Left renal cortex interstitium (tissue), 4 donors: ENCODE data around the gene SLC9A3. TPM values are rescaled to one million over a fixed set of nuclear protein-coding genes. Genes with fewer than 3 reads are reported as not detected.

Experiments used
- DNase-seq, 4 donors: peaks; one replicate each; pipeline ENCODE4 v3.0.0-alpha.2; 2013; ENCODE audit warnings: low read depth in 4 of 4, low spot score in 2 of 4, missing footprints in 1 of 4
- polyA plus RNA-seq, 4 donors: library from polyadenylated mRNA; unstranded; fragments of 120-200 nt; gene quantifications; one replicate each; pipeline ENCODE4 v1.2.1, GENCODE V29; 2013; ENCODE audit not compliant: insufficient read length in 4 of 4

The SLC9A3 gene
- polyA plus RNA-seq, 4 donors: 39.7 to 60.5 (median 52.2) TPM

DNA sequence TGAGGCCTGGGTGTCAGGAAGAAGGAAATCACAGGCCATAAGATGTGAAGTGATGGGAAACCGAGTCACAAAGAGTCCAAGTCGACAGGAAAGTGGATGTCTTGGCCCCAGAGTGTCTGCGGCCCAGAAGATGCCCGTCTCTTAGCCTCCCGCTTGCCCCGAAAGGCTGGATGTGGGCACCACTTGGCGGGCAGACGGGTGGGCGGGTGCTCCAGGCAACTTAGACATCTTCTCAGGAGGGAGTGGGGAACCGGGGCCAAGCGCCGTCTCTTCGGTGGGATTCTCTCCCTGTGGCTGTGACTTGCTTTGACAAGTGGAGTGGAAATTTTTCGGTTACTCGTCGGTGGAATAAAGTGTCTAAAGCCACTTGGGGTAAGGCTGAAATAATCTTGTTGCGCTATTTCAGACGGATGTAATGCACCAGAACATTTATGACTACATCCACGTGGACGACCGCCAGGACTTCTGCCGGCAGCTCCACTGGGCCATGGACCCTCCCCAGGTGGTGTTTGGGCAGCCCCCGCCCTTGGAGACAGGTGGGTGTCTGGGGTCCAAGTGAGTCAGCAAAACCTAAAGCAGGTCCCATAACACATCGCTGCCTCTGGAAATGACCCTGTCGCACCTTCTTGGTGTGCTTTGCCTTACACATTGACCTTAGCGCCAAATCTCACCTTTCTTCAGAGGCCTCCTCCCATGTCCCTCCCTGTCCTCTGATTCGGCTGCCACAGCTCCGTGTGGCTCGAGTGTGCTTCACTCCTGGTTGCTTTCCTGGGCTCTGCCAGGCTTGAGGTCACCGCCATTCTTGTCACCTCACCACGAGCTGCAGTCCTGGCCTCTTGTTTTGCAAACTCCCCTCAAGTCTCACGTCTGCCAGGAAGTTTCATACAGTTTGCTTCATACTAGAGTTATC, 101.7 kb downstream of the SLC9A3 start:
- DNase-seq: no peak

DNA sequence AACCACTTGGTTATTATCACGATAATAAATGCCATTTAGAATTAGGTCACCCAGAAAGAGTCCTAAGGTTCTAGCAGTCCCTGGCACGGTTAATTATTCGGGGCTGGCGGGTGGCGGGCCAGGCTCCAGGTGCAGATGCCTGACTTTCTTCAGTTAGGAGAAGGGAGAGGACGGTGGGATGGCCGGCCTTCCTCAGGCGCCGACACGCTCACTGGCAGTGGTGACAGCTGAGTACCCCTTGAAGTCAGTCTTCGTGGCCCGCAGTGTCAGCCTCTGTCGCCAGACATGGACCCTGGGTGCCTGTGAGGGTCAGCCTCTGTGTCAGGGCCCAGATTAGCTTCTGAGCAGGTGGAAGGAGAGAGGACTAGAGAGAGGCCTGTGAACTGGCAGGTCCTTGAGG, 102.3 kb downstream of the SLC9A3 start:
- DNase-seq: no peak

DNA sequence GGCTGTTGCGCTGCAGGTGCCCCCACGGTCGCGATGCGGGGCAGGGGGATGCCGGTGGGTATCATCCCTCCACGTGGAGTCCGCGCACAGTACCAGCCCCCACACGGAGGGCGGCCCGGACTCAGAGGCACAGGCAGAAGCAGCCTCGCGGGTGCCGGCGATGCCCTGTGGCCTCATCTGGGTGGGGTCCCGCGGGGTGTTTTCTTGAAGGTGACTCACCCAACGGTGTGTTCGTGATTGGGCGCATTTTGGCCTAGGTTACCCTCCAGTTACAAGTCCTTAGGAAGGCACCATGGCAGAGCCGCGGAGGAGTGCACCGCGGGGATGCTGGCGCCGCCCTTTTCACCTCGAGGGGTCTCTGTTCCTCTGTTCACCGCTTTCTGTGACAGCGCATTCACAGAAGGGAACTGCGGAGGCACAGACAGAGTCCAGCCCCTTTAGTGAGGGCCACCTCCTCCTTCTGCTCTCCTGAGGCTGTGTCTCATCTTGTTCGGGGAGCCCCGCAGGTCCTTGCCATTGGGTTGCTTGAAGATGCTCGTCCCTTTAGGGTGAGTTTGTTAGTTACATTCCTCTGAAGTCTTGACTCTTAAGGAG, 102.9 kb downstream of the SLC9A3 start:
- no peak for DNase-seq

DNA sequence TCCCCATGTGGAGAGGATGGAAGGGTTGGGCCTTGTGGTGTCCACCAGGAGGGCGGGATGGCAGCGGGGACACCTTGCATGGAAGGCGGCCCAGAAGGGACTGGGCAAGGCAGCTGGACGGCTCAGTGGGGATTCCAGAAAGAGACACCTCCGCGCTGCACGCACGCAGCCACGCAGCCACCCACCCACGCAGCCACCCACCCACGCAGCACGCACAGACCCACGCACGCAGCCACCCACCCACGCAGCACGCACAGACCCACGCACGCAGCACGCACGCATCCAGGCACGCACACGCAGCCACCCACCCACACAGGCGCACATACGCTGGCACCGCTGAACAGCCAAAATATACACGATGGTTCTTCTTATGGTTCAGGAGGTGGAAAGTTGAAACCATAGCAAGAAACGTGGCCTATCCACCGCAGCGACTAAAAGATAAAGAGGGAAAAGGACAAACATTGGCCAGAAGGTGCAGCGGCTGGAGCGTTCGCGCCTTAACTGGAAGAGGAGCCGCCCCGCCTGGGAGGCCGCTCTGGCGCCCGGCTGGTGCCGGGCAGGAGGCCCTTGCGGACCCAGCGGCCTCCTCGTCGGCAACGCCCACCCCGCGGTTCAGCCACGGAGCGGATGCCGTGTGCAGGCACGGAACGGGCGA, 103.5 kb downstream of the SLC9A3 start:
- DNase-seq: no peak

Other genes starting within 250 kb of the SLC9A3 start
- gene AHRR, start 202.7 kb downstream of the SLC9A3 start, polyA plus RNA-seq: 1 to 10 TPM; 1.9 to 3.2 (median 2.6) TPM
- 10 to 100 TPM; 52.1 to 77.3 (median 61.9) TPM for gene EXOC3, start 81.3 kb downstream of the SLC9A3 start, polyA plus RNA-seq
- 10 to 100 TPM in 2 of 4 donors, 1 to 10 TPM in 2; 6.1 to 14.4 (median 9.6) TPM for gene CEP72, start 87.9 kb upstream of the SLC9A3 start, polyA plus RNA-seq
- gene TPPP, start 168.9 kb upstream of the SLC9A3 start, polyA plus RNA-seq: 1 to 10 TPM; 4.1 to 5.3 (median 4.7) TPM